Peyer's patch (tissue), 4 donors: ENCODE data around the gene NPNT. TPM values are rescaled to one million over a fixed set of nuclear protein-coding genes. Genes with fewer than 3 reads are reported as not detected.
"Not testable (repeated sequence)": the region's sequence is repeated elsewhere in the genome, so short reads cannot be mapped to it uniquely, and the experiment has no call there.

ENCODE experiments used
- DNase-seq, 3 donors: peaks; one replicate each; pipeline ENCODE4 v3.0.0-alpha.2; 2017 to 2019
- H3K27ac ChIP-seq, 4 donors: fragments of 200-600 bp; sonication (generic); one replicate each; pipeline ENCODE4 v1.5.1; 2016 to 2019
- H3K27me3 ChIP-seq, 2 donors: fragments of 200-600 bp; sonication (generic); one replicate each; pipeline ENCODE4 v1.5.1; 2019
- H3K36me3 ChIP-seq, 3 donors: fragments of 200-600 bp; sonication (generic); one replicate each; pipeline ENCODE4 v1.5.1; 2016 to 2019
- H3K4me1 ChIP-seq, 4 donors: fragments of 200-600 bp; sonication (generic); one replicate each; pipeline ENCODE4 v1.5.1; 2016 to 2019
- H3K4me3 ChIP-seq, 4 donors: fragments of 200-600 bp; sonication (generic); 1 replicate in 3 of 4; 2 replicates in 1 of 4; pipeline ENCODE4 v1.5.1; 2016 to 2019; ENCODE audit warnings: mild to moderate bottlenecking in 1 of 4
- H3K9me3 ChIP-seq, 4 donors: fragments of 200-600 bp; sonication (generic); one replicate each; pipeline ENCODE4 v1.5.1; 2016 to 2019; ENCODE audit warnings: mild to moderate bottlenecking in 1 of 4
- POLR2A ChIP-seq, 2 donors: fragments of 450-650 bp; IDR thresholded peaks; one replicate each; pipeline ENCODE4 v1.5.1; 2017; ENCODE audit warnings: antibody characterized with exemption in 2 of 2, mild to moderate bottlenecking in 2 of 2, moderate library complexity in 2 of 2
- total RNA-seq, 4 donors: library from RNA; depleted of rRNA; stranded (reverse); fragments of >200 nt; gene quantifications; one replicate each; pipeline ENCODE4 v1.1.0, GENCODE V29; 2016
- TF ChIP-seq, protein P1 (sequence below), 6 experiments: fragments of 450-650 bp in 4 of 6; fragments of 200-600 bp in 2 of 6; sonication (generic) in 1 of 6; IDR thresholded peaks; one replicate each; pipeline ENCODE4 v1.5.1; 2017 to 2019; ENCODE audit warnings: antibody characterized with exemption in 6 of 6, mild to moderate bottlenecking in 3 of 6, moderate library complexity in 1 of 6

Gene NPNT, protein sequence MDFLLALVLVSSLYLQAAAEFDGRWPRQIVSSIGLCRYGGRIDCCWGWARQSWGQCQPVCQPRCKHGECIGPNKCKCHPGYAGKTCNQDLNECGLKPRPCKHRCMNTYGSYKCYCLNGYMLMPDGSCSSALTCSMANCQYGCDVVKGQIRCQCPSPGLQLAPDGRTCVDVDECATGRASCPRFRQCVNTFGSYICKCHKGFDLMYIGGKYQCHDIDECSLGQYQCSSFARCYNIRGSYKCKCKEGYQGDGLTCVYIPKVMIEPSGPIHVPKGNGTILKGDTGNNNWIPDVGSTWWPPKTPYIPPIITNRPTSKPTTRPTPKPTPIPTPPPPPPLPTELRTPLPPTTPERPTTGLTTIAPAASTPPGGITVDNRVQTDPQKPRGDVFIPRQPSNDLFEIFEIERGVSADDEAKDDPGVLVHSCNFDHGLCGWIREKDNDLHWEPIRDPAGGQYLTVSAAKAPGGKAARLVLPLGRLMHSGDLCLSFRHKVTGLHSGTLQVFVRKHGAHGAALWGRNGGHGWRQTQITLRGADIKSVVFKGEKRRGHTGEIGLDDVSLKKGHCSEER
- 10 to 100 TPM; 19.8 to 84.2 (median 58.3) TPM for total RNA-seq

DNA sequence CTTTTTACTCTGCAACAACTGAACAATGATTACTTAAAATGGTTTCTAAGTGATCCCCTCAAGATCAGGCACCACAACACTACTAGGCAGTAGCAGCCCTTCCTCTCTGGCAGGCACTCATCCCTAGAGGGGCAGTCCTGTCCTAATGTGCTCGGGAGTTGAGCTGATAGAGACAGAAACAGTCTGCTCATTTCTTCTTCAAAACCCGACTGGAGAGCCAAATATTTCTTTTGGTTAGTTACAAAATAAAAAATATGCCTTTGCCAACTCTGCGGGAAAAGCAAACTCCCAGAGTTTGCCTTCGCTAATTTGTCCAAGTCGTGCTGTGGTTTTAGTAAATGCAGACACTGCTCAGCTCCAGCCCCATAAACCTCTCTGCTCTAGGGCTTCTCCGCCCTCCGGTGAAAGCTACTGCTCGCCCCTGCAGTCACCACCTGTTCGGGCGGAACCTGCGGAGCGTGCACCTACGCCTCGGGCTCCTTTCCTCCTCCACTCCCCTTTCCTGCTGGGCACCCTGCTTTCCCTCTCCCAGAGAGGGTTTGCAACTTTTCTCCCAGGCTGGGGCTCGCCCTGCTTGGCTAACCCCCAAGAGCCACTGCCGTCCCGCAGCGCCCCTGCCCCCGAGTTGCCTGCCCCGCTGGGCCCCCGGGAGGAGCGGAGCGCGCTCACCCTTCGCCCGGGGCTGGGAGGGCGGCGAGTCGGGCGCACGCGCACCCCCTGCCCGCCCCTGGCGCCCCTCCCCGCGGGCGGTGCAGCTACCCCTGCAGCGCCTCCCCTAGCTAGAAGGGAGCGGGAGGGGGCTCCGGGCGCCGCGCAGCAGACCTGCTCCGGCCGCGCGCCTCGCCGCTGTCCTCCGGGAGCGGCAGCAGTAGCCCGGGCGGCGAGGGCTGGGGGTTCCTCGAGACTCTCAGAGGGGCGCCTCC lies at the start of gene NPNT:
Gene NPNT, plus strand, starts transcription at position 812 of the 923 bp plus-strand sequence. CDS start 182 bp downstream, outside the sequence.
- Histone ChIP-seq H3K4me1 (peaks cover 0 to 9% (median 0%) of the 10 kb centered on the region in 4 donors), H3K9me3 (no peaks in the 10 kb centered on the region), H3K27ac (peak within 1 kb of the TSS; percentile 38 to 84 (median 72)), H3K4me3 (peak within 1 kb of the TSS; percentile 37 to 95 (median 58)), H3K36me3 (no peaks in the 10 kb centered on the region), H3K27me3 (no peaks in the 10 kb centered on the region)
- TF ChIP-seq, protein P1, sequence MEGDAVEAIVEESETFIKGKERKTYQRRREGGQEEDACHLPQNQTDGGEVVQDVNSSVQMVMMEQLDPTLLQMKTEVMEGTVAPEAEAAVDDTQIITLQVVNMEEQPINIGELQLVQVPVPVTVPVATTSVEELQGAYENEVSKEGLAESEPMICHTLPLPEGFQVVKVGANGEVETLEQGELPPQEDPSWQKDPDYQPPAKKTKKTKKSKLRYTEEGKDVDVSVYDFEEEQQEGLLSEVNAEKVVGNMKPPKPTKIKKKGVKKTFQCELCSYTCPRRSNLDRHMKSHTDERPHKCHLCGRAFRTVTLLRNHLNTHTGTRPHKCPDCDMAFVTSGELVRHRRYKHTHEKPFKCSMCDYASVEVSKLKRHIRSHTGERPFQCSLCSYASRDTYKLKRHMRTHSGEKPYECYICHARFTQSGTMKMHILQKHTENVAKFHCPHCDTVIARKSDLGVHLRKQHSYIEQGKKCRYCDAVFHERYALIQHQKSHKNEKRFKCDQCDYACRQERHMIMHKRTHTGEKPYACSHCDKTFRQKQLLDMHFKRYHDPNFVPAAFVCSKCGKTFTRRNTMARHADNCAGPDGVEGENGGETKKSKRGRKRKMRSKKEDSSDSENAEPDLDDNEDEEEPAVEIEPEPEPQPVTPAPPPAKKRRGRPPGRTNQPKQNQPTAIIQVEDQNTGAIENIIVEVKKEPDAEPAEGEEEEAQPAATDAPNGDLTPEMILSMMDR (IDR thresholded peaks at IDR 0.05): no peak
- TF ChIP-seq POLR2A (IDR thresholded peaks at IDR 0.05): peak; percentile 16 to 51
- peak in 2 of 3 donors; percentile 55 to 74 for DNase-seq

DNA sequence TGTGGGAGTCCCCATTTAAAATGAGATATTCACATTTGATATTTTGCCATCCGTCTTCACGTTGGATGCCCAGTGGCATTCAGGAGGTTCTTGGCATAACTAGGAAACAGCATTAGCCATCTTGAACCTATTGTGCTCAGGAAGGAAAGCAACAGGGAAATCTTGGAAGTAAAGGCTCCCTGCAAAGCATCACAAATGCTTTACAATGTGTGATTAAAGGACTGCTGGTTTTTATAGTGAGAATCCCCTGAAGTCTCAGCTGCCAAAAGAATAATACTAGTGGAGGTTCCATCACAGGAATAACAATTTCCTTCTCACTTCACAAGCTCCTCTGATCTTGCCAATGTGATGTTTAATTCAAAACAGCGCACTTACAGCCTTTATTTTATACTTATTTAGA lies 49.7 kb upstream of the NPNT start:
- no peak for DNase-seq
- Histone ChIP-seq H3K36me3 (no peaks in the 10 kb centered on the region), H3K4me1 (no peaks in the 10 kb centered on the region), H3K4me3 (no peak overlapping the region), H3K27ac (no peak overlapping the region), H3K27me3 (no peaks in the 10 kb centered on the region), H3K9me3 (no peaks in the 10 kb centered on the region)
- TF ChIP-seq, protein P1 (IDR thresholded peaks at IDR 0.05): no peak
- TF ChIP-seq POLR2A (IDR thresholded peaks at IDR 0.05): no peak

DNA sequence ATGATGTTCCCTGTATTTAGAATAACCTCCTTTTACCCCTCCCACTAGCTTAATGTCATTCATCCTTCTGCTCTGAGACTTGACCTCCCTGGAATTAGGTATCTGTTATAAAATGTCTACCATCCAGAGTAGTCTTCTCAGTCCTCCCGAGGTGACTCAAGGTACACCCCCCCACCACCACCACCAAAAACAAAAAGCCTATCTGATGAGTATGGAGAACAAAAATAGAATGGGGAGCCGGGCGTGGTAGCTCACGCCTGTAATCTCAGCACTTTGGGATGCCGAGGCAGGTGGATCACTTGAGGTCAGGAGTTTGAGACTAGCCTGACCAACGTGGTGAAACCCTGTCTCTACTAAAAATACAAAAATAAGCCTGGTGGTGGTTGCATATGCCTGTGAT lies 46.9 kb upstream of the NPNT start:
- not testable (repeated sequence) for H3K27ac ChIP-seq, H3K36me3 ChIP-seq, H3K27me3 ChIP-seq, H3K4me3 ChIP-seq, H3K9me3 ChIP-seq, H3K4me1 ChIP-seq, DNase-seq

DNA sequence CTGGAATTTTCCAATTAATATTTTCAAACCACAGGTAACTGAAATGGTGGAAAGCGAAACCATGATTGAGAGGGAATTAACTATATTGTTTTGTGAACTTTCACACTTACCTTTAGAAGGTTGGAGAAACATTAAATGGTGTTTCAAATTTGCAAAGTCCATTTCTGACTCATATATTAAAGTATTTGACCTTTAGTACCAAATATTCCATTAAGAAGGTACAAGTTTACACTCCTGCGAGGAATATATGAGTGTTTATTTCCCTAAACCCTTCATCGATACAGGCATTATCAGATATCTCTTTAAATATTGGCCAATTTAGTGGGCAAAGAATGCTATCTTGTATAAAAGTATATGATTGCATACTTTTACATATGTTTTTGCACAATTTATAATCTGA lies 44.1 kb upstream of the NPNT start:
- H3K27me3 ChIP-seq: no peaks in the 10 kb centered on the region
- no peaks in the 10 kb centered on the region for H3K4me1 ChIP-seq
- H3K27ac ChIP-seq: peak overlapping the region in 1 of 4 donors; percentile 31
- TF ChIP-seq, protein P1 (IDR thresholded peaks at IDR 0.05): no peak
- no peak for TF ChIP-seq POLR2A (IDR thresholded peaks at IDR 0.05)
- no peaks in the 10 kb centered on the region for H3K36me3 ChIP-seq
- no peaks in the 10 kb centered on the region for H3K9me3 ChIP-seq
- H3K4me3 ChIP-seq: no peak overlapping the region
- no peak for DNase-seq

DNA sequence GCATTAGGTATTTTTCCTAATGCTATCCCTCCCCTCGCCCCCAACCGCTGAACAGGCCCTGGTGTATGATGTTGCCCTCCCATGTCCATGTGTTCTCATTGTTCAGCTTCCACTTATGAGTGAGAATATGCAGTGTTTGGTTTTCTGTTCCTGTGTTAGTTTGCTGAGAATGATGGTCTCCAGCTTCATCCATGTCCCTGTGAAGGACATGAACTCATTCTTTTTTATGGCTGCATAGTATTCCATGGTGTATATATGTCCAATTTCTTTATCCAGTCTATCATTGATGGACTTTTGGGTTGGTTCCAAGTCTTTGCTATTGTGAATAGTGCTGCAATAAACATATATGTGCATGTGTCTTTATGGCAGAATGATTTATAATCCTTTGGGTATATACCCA lies 43.0 kb upstream of the NPNT start:
- H3K4me1 ChIP-seq, H3K36me3 ChIP-seq, H3K27ac ChIP-seq, H3K9me3 ChIP-seq, H3K27me3 ChIP-seq, DNase-seq, H3K4me3 ChIP-seq: not testable (repeated sequence)

DNA sequence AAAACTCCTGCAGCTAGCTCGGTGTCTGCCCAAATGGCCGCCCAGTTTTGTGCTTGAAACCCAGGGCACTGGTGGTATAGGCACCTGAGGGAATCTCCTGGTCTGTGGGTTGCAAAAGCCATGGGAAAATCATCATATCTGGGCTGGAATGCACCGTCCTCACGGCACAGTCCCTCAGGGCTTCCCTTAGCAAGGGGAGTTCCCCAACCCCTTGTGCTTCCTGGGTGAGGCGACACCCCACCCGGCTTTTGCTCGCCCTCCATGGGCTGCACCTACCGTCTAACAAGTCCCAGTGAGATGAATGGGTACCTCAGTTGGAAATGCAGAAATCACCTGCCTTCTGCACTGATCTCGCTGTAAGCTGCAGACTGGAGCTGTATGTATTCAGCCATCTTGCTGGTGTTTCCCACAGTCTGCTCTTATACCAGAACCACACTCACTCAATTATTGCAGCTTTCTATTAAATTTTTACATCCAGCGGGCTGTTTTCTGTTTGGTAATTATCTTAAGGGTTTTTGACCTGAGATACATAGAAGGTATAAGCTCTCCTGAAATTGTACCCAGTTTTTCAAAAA lies 36.7 kb upstream of the NPNT start:
- no peak for DNase-seq
- Histone ChIP-seq H3K4me1 (no peaks in the 10 kb centered on the region), H3K36me3 (no peaks in the 10 kb centered on the region), H3K27me3 (no peaks in the 10 kb centered on the region), H3K9me3 (peaks cover 0 to 4% (median 0%) of the 10 kb centered on the region in 4 donors), H3K4me3 (no peak overlapping the region), H3K27ac (no peak overlapping the region)
- no peak for TF ChIP-seq POLR2A (IDR thresholded peaks at IDR 0.05)
- TF ChIP-seq, protein P1 (IDR thresholded peaks at IDR 0.05): no peak
